Measurements from ENCODE around the gene BCAR3.
A peak's percentile ranks its signal among the peaks of the same experiment; 100 is the strongest.
"Not testable (repeated sequence)": the region's sequence is repeated elsewhere in the genome, so short reads cannot be mapped to it uniquely, and the experiment has no call there.

The BCAR3 gene

GRCh38 chr1:93653656-93654055 is 28.0 kb downstream of the BCAR3 start:
- H4K8ac ChIP-seq (ENCODE audit: low read depth, low read length) = no peak overlapping the region
- no peak overlapping the region for H3K9ac ChIP-seq (ENCODE audit: low read length)
- H3K79me1 ChIP-seq (ENCODE audit: low read length) = no peaks in the 10 kb centered on the region
- H3K23ac ChIP-seq (ENCODE audit: low read length) = no peak overlapping the region
- no peak overlapping the region for H2BK120ac ChIP-seq (ENCODE audit: insufficient read depth, low read length, poor library complexity)
- H3K4me2 ChIP-seq (ENCODE audit: low read length) = no peak overlapping the region
- H3K79me2 ChIP-seq (ENCODE audit: control insufficient read depth, insufficient read depth, low read length, poor library complexity) = no peaks in the 10 kb centered on the region
- no peak overlapping the region for H2AFZ ChIP-seq (ENCODE audit: insufficient read depth, low read length, poor library complexity)
- peaks cover 5 to 13% of the 10 kb centered on the region in 2 experiments for H3K36me3 ChIP-seq (ENCODE audit: control insufficient read depth in 1 of 2, insufficient read depth in 2 of 2, low read length in 2 of 2)
- H2BK12ac ChIP-seq (ENCODE audit: low read length) = no peak overlapping the region
- no peaks in the 10 kb centered on the region for H3K27me3 ChIP-seq (ENCODE audit: insufficient read depth, low read length)
- H3K14ac ChIP-seq (ENCODE audit: low read length) = no peak overlapping the region
- H2BK5ac ChIP-seq (ENCODE audit: low read depth, low read length, poor library complexity) = no peak overlapping the region
- no peaks in the 10 kb centered on the region for H3K4me1 ChIP-seq (ENCODE audit: control insufficient read depth in 1 of 2, insufficient read depth in 2 of 2, low read length in 2 of 2)
- H3K9me3 ChIP-seq (ENCODE audit: insufficient read depth, low read depth, low read length) = no peaks in the 10 kb centered on the region
- H4K12ac ChIP-seq (ENCODE audit: low read depth, low read length) = no peak overlapping the region
- no peak overlapping the region for H3K4me3 ChIP-seq (ENCODE audit: low read depth, low read length)
- no peak overlapping the region for H2AK5ac ChIP-seq (ENCODE audit: low read length)
- no peak overlapping the region for H3K27ac ChIP-seq (ENCODE audit: low read depth, low read length)
- H3K4ac ChIP-seq (ENCODE audit: low read depth, low read length) = no peak overlapping the region
- H4K91ac ChIP-seq (ENCODE audit: low read depth, low read length) = no peak overlapping the region
- peak overlapping the region; percentile 26 for H3K18ac ChIP-seq (ENCODE audit: low read length)
- WGBS (ENCODE audit: extremely low coverage, insufficient coverage, insufficient read length) = no CpG with 5 or more reads among the region's 6 CpGs
- DNase-seq = no peak

- no peak overlapping the region for H3K18ac ChIP-seq (ENCODE audit: low read length)
- no peaks in the 10 kb centered on the region for H3K4me1 ChIP-seq (ENCODE audit: control insufficient read depth in 1 of 2, insufficient read depth in 2 of 2, low read length in 2 of 2)
- no CpG with 5 or more reads among the region's 7 CpGs for WGBS (ENCODE audit: extremely low coverage, insufficient coverage, insufficient read length)
- H2BK5ac ChIP-seq (ENCODE audit: low read depth, low read length, poor library complexity) = no peak overlapping the region
- H3K14ac ChIP-seq (ENCODE audit: low read length) = no peak overlapping the region
- no peak overlapping the region for H3K4me3 ChIP-seq (ENCODE audit: low read depth, low read length)
- H2BK120ac ChIP-seq (ENCODE audit: insufficient read depth, low read length, poor library complexity) = no peak overlapping the region
- H4K8ac ChIP-seq (ENCODE audit: low read depth, low read length) = no peak overlapping the region
- no peak overlapping the region for H4K12ac ChIP-seq (ENCODE audit: low read depth, low read length)
- H3K27me3 ChIP-seq (ENCODE audit: insufficient read depth, low read length) = no peaks in the 10 kb centered on the region
- no peaks in the 10 kb centered on the region for H3K79me2 ChIP-seq (ENCODE audit: control insufficient read depth, insufficient read depth, low read length, poor library complexity)
- no peak overlapping the region for H3K9ac ChIP-seq (ENCODE audit: low read length)
- peaks cover 5 to 13% of the 10 kb centered on the region in 2 experiments for H3K36me3 ChIP-seq (ENCODE audit: control insufficient read depth in 1 of 2, insufficient read depth in 2 of 2, low read length in 2 of 2)
- no peak overlapping the region for H3K4me2 ChIP-seq (ENCODE audit: low read length)
- H3K23ac ChIP-seq (ENCODE audit: low read length) = no peak overlapping the region
- no peak overlapping the region for H2AFZ ChIP-seq (ENCODE audit: insufficient read depth, low read length, poor library complexity)
- H3K9me3 ChIP-seq (ENCODE audit: insufficient read depth, low read depth, low read length) = no peaks in the 10 kb centered on the region
- no peak overlapping the region for H2BK12ac ChIP-seq (ENCODE audit: low read length)
- H3K4ac ChIP-seq (ENCODE audit: low read depth, low read length) = no peak overlapping the region
- no peak overlapping the region for H3K27ac ChIP-seq (ENCODE audit: low read depth, low read length)
- no peak overlapping the region for H2AK5ac ChIP-seq (ENCODE audit: low read length)
- H3K79me1 ChIP-seq (ENCODE audit: low read length) = no peaks in the 10 kb centered on the region
- no peak for DNase-seq
- no peak overlapping the region for H4K91ac ChIP-seq (ENCODE audit: low read depth, low read length)
Measured at GRCh38 chr1:93652323-93652949, 29.2 kb downstream of the BCAR3 start.

- no peak overlapping the region for H2AFZ ChIP-seq (ENCODE audit: insufficient read depth, low read length, poor library complexity)
- no peaks in the 10 kb centered on the region for H3K27me3 ChIP-seq (ENCODE audit: insufficient read depth, low read length)
- H3K9me3 ChIP-seq (ENCODE audit: insufficient read depth, low read depth, low read length) = no peaks in the 10 kb centered on the region
- no peak overlapping the region for H4K8ac ChIP-seq (ENCODE audit: low read depth, low read length)
- no peak overlapping the region for H4K12ac ChIP-seq (ENCODE audit: low read depth, low read length)
- H3K79me2 ChIP-seq (ENCODE audit: control insufficient read depth, insufficient read depth, low read length, poor library complexity) = no peaks in the 10 kb centered on the region
- H3K23ac ChIP-seq (ENCODE audit: low read length) = no peak overlapping the region
- no peak overlapping the region for H3K27ac ChIP-seq (ENCODE audit: low read depth, low read length)
- H2AK5ac ChIP-seq (ENCODE audit: low read length) = no peak overlapping the region
- H3K4me2 ChIP-seq (ENCODE audit: low read length) = no peak overlapping the region
- H3K4me3 ChIP-seq (ENCODE audit: low read depth, low read length) = no peak overlapping the region
- H3K9ac ChIP-seq (ENCODE audit: low read length) = no peak overlapping the region
- H4K91ac ChIP-seq (ENCODE audit: low read depth, low read length) = no peak overlapping the region
- H3K79me1 ChIP-seq (ENCODE audit: low read length) = no peaks in the 10 kb centered on the region
- no peak overlapping the region for H3K18ac ChIP-seq (ENCODE audit: low read length)
- no peaks in the 10 kb centered on the region for H3K4me1 ChIP-seq (ENCODE audit: control insufficient read depth in 1 of 2, insufficient read depth in 2 of 2, low read length in 2 of 2)
- H2BK12ac ChIP-seq (ENCODE audit: low read length) = no peak overlapping the region
- H2BK5ac ChIP-seq (ENCODE audit: low read depth, low read length, poor library complexity) = no peak overlapping the region
- H3K14ac ChIP-seq (ENCODE audit: low read length) = no peak overlapping the region
- WGBS (ENCODE audit: extremely low coverage, insufficient coverage, insufficient read length) = no CpG with 5 or more reads among the region's 8 CpGs
- H3K4ac ChIP-seq (ENCODE audit: low read depth, low read length) = no peak overlapping the region
- DNase-seq = no peak
- H2BK120ac ChIP-seq (ENCODE audit: insufficient read depth, low read length, poor library complexity) = no peak overlapping the region
- H3K36me3 ChIP-seq (ENCODE audit: control insufficient read depth in 1 of 2, insufficient read depth in 2 of 2, low read length in 2 of 2) = peaks cover 5 to 13% of the 10 kb centered on the region in 2 experiments
Measured at GRCh38 chr1:93651695-93652094, 29.9 kb downstream of the BCAR3 start.

- not testable (repeated sequence) for H3K79me2 ChIP-seq (ENCODE audit: control insufficient read depth, insufficient read depth, low read length, poor library complexity); H3K4me3 ChIP-seq (ENCODE audit: low read depth, low read length); H2BK120ac ChIP-seq (ENCODE audit: insufficient read depth, low read length, poor library complexity); H3K27ac ChIP-seq (ENCODE audit: low read depth, low read length); H2BK12ac ChIP-seq (ENCODE audit: low read length); H2AK5ac ChIP-seq (ENCODE audit: low read length); H2AFZ ChIP-seq (ENCODE audit: insufficient read depth, low read length, poor library complexity); H3K14ac ChIP-seq (ENCODE audit: low read length); H3K9ac ChIP-seq (ENCODE audit: low read length); H4K8ac ChIP-seq (ENCODE audit: low read depth, low read length); H2BK5ac ChIP-seq (ENCODE audit: low read depth, low read length, poor library complexity); H3K4me2 ChIP-seq (ENCODE audit: low read length); H4K91ac ChIP-seq (ENCODE audit: low read depth, low read length); H3K79me1 ChIP-seq (ENCODE audit: low read length); H4K12ac ChIP-seq (ENCODE audit: low read depth, low read length); H3K4me1 ChIP-seq (ENCODE audit: control insufficient read depth in 1 of 2, insufficient read depth in 2 of 2, low read length in 2 of 2); H3K9me3 ChIP-seq (ENCODE audit: insufficient read depth, low read depth, low read length); H3K23ac ChIP-seq (ENCODE audit: low read length); H3K18ac ChIP-seq (ENCODE audit: low read length); H3K27me3 ChIP-seq (ENCODE audit: insufficient read depth, low read length); H3K4ac ChIP-seq (ENCODE audit: low read depth, low read length)
- WGBS (ENCODE audit: extremely low coverage, insufficient coverage, insufficient read length) = no CpG with 5 or more reads among the region's 5 CpGs
- DNase-seq = peak; percentile 51 to 74
- H3K36me3 ChIP-seq (ENCODE audit: control insufficient read depth in 1 of 2, insufficient read depth in 2 of 2, low read length in 2 of 2) = peaks cover 5 to 13% of the 10 kb centered on the region in 2 experiments
Measured at GRCh38 chr1:93650159-93650558, 31.5 kb downstream of the BCAR3 start.
